Measurements from ENCODE around the gene IPO11.

GRCh38 chr5:62521319-62521718 is 108.8 kb downstream of the IPO11 start:
- TF ChIP-seq CTCF (conservative IDR thresholded peaks at IDR 0.05 in 1 of 2, IDR thresholded peaks at IDR 0.05 in 1 of 2; ENCODE audit: extremely low read depth in 1 of 2, insufficient read depth in 1 of 2, low read depth in 1 of 2, low read length in 2 of 2) (no peak), EZH2 (IDR thresholded peaks at IDR 0.05; ENCODE audit: borderline replicate concordance, low read length) (no peak)
